Measurements from ENCODE around the gene PAX9. TPM values are rescaled to one million over a fixed set of nuclear protein-coding genes. Genes with fewer than 3 reads are reported as not detected.

Gene PAX9
- total and polyA plus RNA-seq, 9 of the 15 experiments (the other 6 are each of a cell fraction or from before 2014, with no cell fraction given), result 0.87 to 2.4 (median 1.3) TPM

DNA sequence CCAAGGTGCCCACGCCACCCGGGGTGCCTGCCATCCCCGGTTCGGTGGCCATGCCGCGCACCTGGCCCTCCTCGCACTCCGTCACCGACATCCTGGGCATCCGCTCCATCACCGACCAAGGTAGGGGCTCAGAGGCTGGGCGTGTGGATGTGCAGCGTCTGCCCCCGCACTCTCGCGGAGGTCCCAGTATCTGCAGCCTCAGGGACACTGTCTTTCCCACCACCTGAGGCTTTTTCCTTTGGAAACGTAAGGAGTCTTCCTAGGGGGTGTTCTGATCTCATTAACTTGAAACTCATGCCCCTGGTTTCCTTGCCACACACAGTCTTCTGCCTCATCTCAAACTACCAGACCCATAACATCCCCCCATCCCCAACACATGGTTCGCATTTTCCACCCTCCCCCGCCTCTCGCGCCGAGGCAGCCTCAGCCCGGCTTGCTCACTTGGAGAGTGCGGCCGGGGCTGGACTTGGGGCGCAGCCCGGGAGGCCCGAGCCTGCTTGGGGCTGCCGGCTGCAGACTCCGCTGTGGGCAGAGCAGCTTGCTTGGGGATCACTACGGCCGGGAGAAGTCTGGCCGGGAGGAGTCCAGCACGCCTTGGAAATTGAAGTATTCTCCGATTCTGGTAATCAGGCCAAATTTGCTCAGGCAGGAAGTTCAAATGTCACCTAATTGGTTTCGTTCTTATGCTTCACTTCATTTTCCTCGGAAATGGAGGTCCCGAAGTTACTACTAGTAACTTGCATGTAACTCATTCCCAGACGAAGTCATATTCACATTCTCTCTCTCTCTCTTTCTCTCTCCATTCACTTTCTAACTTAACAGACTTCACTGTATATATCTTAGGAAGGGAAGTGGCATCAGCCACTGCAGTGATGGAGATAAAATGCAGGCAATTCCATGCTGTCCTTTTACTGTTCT is 2.0 kb downstream of the PAX9 start (continued):
- no peak for TF ChIP-seq NELFE (IDR thresholded peaks at IDR 0.05; ENCODE audit: insufficient read depth, insufficient read length)

- H2AFZ ChIP-seq (ENCODE audit: low read depth, low read length), result no peak overlapping the region
- WGBS (ENCODE audit: insufficient coverage, low coverage, missing lambda C conversion rate), result 93% methylated on average over 7 of the region's 9 CpGs
- no peak overlapping the region for H3K27ac ChIP-seq (ENCODE audit: extremely low read depth, low read depth, low read length)
- H3K27me3 ChIP-seq (ENCODE audit: control insufficient read depth in 2 of 2, insufficient read depth in 2 of 2, low read length in 2 of 2), result no peaks in the 10 kb centered on the region
- no peak overlapping the region for H3K4me3 ChIP-seq
- no peak for DNase-seq (ENCODE audit: extremely low read depth in 1 of 4, low spot score in 3 of 4)
- H3K79me2 ChIP-seq (ENCODE audit: control insufficient read depth, insufficient read depth, low read length), result peaks cover 6% of the 10 kb centered on the region; the same call in 2 of the 3 replicates
- H3K9me3 ChIP-seq (replicated peaks; ENCODE audit: control insufficient read depth, insufficient read depth, low read depth, low read length), result no peaks in the 10 kb centered on the region; the same call in 1 of the 2 replicates
- no peaks in the 10 kb centered on the region for H3K9me1 ChIP-seq (ENCODE audit: control insufficient read depth, insufficient read depth, low read length)
- H3K4me1 ChIP-seq (replicated peaks in 1 of 2; ENCODE audit: control insufficient read depth in 2 of 2, insufficient read depth in 2 of 2, low read length in 2 of 2), result peaks cover 0 to 21% of the 10 kb centered on the region in 2 experiments; a peak in 2 of 5 replicates
- no peak for ATAC-seq
- ChIA-PET CTCF (ENCODE audit: low intra/inter-chr PET ratio) (no interaction called here), POLR2A (no interaction called here)
- no peaks in the 10 kb centered on the region for H4K20me1 ChIP-seq (replicated peaks; ENCODE audit: control insufficient read depth, insufficient read depth, low read length)
- peaks cover 13% of the 10 kb centered on the region for H3K36me3 ChIP-seq (ENCODE audit: control insufficient read depth, insufficient read depth, low read length)
- in situ Hi-C loops (cut with MboI) (no loop called here), intact Hi-C loops (cut with micrococcal nuclease) (loop anchor here (10.0 kb wide), 1 partner anchor 100 kb away; no protein-coding TSS in a partner anchor)
- no peak for FAIRE-seq
- no peak overlapping the region for H3K9ac ChIP-seq (ENCODE audit: insufficient read depth in 1 of 2, low read depth in 2 of 2, low read length in 2 of 2)
- TSS peak; percentile 52 for BruUV-seq (replicated peaks)
- no peak overlapping the region for H3K4me2 ChIP-seq (ENCODE audit: insufficient read depth, low read length)
- TF ChIP-seq, protein P1, sequence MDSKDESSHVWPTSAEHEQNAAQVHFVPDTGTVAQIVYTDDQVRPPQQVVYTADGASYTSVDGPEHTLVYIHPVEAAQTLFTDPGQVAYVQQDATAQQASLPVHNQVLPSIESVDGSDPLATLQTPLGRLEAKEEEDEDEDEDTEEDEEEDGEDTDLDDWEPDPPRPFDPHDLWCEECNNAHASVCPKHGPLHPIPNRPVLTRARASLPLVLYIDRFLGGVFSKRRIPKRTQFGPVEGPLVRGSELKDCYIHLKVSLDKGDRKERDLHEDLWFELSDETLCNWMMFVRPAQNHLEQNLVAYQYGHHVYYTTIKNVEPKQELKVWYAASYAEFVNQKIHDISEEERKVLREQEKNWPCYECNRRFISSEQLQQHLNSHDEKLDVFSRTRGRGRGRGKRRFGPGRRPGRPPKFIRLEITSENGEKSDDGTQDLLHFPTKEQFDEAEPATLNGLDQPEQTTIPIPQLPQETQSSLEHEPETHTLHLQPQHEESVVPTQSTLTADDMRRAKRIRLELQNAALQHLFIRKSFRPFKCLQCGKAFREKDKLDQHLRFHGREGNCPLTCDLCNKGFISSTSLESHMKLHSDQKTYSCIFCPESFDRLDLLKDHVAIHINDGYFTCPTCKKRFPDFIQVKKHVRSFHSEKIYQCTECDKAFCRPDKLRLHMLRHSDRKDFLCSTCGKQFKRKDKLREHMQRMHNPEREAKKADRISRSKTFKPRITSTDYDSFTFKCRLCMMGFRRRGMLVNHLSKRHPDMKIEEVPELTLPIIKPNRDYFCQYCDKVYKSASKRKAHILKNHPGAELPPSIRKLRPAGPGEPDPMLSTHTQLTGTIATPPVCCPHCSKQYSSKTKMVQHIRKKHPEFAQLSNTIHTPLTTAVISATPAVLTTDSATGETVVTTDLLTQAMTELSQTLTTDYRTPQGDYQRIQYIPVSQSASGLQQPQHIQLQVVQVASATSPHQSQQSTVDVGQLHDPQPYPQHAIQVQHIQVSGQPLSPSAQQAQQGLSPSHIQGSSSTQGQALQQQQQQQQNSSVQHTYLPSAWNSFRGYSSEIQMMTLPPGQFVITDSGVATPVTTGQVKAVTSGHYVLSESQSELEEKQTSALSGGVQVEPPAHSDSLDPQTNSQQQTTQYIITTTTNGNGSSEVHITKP (IDR thresholded peaks at IDR 0.05; ENCODE audit: partially characterized antibody), result no peak
- TF ChIP-seq SMAD3 (CRISPR knock-in tag; conservative IDR thresholded peaks at IDR 0.05) (no peak), FOXP1 (CRISPR knock-in tag; IDR thresholded peaks at IDR 0.05) (no peak), ZNF707 (CRISPR knock-in tag; conservative IDR thresholded peaks at IDR 0.05) (no peak)
Observed at GRCh38 chr14:36664322-36665193, 2.9 kb downstream of the PAX9 start.

All from K562 (cell line).